Middle frontal gyrus (tissue), 1 donor: ENCODE results near the gene MAPK6.
A peak's percentile ranks its signal among the peaks of the same experiment; 100 is the strongest.
"Not testable (repeated sequence)": the region's sequence is repeated elsewhere in the genome, so short reads cannot be mapped to it uniquely, and the experiment has no call there.

ENCODE experiments used
- DNase-seq: peaks from one replicate; pipeline ENCODE4 v3.0.0-alpha.2; 2015; ENCODE audit warnings: low spot score; ENCODE audit errors: extremely low spot score

Gene MAPK6

GRCh38 chr15:52042051-52042851, 23.2 kb downstream of the MAPK6 start:
- DNase-seq: no peak

GRCh38 chr15:52045795-52046298, 26.8 kb downstream of the MAPK6 start:
- not testable (repeated sequence) for DNase-seq

- DNase-seq: not testable (repeated sequence)
Measured at GRCh38 chr15:52046552-52046951, 27.5 kb downstream of the MAPK6 start.

- no peak for DNase-seq
Measured at GRCh38 chr15:52050416-52050815, 31.4 kb downstream of the MAPK6 start.

- DNase-seq: no peak
Measured at GRCh38 chr15:52052066-52052935, 33.3 kb downstream of the MAPK6 start.

- DNase-seq: no peak
Measured at GRCh38 chr15:52054381-52054780, 35.4 kb downstream of the MAPK6 start.

GRCh38 chr15:52054858-52055257, 35.8 kb downstream of the MAPK6 start:
- DNase-seq: not testable (repeated sequence)

GRCh38 chr15:52056001-52056400, 37.0 kb downstream of the MAPK6 start:
- no peak for DNase-seq

GRCh38 chr15:52056496-52056895, 37.5 kb downstream of the MAPK6 start:
- no peak for DNase-seq

- DNase-seq: no peak
Measured at GRCh38 chr15:52057996-52058395, 39.0 kb downstream of the MAPK6 start.

GRCh38 chr15:52060501-52060900, 41.5 kb downstream of the MAPK6 start:
- DNase-seq: no peak

- DNase-seq: no peak
Measured at GRCh38 chr15:52066842-52067544, 48.0 kb downstream of the MAPK6 start.

- DNase-seq: no peak
Measured at GRCh38 chr15:52067545-52067926, 48.5 kb downstream of the MAPK6 start.

GRCh38 chr15:52068004-52068615, 49.1 kb downstream of the MAPK6 start:
- DNase-seq: no peak

- DNase-seq: no peak
Measured at GRCh38 chr15:52069559-52069958, 50.5 kb downstream of the MAPK6 start.

- DNase-seq: no peak
Measured at GRCh38 chr15:52071570-52071969, 52.6 kb downstream of the MAPK6 start.

GRCh38 chr15:52076889-52077781, 58.1 kb downstream of the MAPK6 start:
- no peak for DNase-seq

GRCh38 chr15:52078197-52078875, 59.3 kb downstream of the MAPK6 start:
- no peak for DNase-seq

- DNase-seq: peak; percentile 16
Measured at GRCh38 chr15:52078876-52079700, 60.1 kb downstream of the MAPK6 start.
